HG03095 (cell line): ENCODE measurements around the gene FSTL4.

Experiments
- ATAC-seq: cut with Tn5 transposase; IDR thresholded peaks from one replicate; pipeline ENCODE4 v1.9.1; 2021; ENCODE audit warnings: moderate library complexity; ENCODE audit not compliant: unreplicated experiment

FSTL4 gene

DNA sequence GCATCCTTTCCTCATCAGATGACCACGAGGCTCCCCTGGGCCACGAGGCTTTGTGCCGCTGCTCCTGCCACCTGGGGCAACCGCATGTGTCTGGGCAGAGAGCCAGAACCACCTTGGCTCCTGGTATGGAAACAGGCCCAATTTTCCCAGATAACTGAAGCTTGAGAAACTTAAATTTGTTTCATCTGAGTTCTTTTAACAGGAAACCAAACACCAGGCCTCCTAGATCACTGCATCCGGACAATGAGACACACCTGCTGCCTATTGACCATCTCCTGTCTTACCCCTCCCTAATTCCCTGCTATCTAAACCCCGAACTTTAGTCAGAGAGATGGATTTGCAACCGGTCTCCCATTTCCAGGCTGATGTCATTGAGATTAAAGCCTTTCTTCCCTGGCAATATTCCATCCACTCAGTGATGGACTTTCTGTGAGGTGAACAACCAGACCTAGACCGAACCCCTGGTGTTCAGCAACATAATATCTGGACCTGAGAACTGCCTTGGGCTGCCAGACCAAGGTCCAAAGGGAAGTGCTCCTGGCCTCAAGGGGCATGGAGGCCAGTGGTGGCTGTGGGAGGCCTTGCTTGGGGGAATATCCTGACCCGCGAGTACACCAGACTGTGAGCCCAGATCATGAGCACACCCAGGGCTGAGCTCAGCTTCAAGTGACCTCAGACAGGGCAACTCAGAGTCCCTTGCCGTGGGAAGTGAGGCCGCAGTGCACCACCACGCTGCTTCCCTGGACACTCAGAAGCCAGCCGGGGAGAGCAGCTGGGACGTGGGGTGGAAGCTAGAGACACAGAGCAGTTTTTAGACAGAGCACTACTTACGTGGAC is 360.8 kb downstream of the FSTL4 start:
- ATAC-seq, result no peak

GRCh38 chr5:133250527-133250926 is 361.8 kb downstream of the FSTL4 start:
- ATAC-seq, result no peak

DNA sequence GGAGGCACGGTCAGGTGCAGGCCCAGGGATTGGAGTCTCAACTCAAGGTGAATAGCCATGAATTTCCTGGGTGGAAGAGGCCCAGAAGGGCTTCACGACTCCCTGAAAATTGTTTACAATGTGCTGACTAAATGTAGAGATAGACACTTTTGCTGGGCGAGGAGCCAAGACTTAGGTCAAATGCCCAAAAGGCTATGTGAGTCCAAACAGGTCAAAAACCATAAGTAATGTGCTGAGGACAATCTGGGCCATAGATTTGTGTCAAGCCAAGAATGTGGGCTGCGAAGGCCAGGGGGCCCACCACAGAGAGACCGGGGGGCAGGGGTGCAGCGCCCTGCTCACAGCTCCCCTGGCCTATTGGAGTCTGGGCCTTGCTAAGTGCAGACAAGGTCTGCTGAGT is 362.7 kb downstream of the FSTL4 start:
- no peak for ATAC-seq

- ATAC-seq, result no peak
Measured at GRCh38 chr5:133247881-133248624, 364.3 kb downstream of the FSTL4 start.

DNA sequence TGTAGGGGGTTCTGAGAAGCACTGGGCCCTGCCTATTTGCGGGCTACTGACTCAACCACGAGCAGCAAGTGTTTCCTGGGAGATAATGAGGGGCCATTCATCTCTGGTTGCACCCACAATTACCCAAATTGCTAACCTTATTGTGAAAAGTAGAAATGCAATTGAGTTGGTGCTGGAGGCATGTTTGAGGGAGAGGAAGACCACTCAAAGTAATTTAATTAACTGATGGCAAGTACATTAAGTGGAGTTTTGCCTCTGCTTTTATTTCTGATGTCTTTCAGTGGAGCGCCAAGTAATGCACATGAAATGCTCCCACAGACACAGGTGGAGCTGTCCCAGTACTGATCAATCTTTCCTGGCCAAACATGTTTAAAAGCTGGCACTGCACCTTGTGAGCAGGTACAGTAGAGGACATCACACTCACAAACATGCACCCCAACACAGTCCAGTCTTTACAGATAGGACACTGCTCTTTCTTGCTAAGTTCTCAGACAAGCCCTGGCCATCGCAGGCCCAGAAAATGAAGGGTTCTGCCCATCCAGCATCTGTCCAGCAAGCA is 365.1 kb downstream of the FSTL4 start:
- no peak for ATAC-seq

- ATAC-seq, result no peak
Measured at GRCh38 chr5:133246376-133247150, 365.8 kb downstream of the FSTL4 start.

- no peak for ATAC-seq
Measured at GRCh38 chr5:133246053-133246370, 366.3 kb downstream of the FSTL4 start.

DNA sequence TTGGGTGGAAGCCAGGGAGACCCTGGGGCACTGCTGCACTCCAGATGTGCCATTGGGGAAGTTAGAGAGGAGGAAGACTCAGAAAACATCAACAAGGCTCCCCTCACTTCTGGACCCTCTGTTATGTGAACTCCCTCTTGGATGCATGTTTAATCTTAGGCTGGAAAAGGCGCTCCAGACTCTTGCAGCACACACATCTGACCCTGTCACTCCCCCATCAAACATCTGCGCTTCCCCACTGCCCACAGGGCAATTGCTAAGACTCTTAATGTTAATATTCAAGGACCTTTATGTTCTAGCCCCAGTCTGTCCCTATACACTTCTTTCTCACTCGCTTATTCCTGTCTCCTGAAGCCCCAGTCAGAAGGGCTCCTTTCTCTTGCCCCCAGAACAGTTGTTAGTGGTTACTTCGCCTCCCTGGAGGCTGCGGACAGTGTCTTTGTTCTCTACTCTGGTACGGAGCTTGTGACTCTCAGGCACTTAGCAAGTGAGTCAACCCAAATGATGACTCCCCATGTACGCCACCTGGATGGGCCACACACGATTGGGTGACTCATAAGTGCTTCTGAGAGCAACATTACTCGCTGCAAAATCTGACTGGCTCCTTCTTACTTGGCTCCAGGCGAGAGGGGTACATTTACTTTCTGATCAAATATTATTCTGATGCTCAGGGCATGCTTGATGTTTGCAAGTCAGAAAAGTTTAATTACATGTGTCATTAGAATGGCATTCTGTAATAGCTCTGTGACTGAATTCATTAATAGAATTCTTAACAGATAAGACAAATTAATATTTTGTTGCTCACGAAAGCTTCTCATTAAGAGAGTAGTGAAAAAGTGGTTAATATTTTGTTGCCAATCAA is 366.9 kb downstream of the FSTL4 start:
- ATAC-seq, result no peak

DNA sequence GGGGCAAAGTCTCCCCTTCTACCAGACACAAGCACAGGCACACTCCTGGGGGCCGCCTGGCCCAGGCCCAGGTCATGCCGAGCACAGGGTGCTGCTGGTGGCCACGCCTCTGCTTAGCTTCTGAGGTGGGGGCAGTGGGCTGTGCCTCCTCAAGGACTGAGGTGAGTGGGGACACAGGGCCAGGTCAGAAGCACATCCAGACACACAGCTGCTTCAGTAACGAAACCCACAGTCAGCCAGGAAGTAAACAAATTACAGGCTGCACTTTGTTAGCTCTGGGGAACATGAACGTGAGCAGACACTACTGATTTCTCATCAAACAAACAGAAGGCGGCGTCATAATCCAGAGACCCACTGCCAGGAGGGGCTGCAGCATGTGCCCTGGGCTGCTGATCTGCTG is 368.1 kb downstream of the FSTL4 start:
- ATAC-seq, result peak; percentile 46

- no peak for ATAC-seq
Measured at GRCh38 chr5:133243196-133243595, 369.1 kb downstream of the FSTL4 start.

GRCh38 chr5:133242221-133242835 is 370.0 kb downstream of the FSTL4 start:
- ATAC-seq, result peak; percentile 45

DNA sequence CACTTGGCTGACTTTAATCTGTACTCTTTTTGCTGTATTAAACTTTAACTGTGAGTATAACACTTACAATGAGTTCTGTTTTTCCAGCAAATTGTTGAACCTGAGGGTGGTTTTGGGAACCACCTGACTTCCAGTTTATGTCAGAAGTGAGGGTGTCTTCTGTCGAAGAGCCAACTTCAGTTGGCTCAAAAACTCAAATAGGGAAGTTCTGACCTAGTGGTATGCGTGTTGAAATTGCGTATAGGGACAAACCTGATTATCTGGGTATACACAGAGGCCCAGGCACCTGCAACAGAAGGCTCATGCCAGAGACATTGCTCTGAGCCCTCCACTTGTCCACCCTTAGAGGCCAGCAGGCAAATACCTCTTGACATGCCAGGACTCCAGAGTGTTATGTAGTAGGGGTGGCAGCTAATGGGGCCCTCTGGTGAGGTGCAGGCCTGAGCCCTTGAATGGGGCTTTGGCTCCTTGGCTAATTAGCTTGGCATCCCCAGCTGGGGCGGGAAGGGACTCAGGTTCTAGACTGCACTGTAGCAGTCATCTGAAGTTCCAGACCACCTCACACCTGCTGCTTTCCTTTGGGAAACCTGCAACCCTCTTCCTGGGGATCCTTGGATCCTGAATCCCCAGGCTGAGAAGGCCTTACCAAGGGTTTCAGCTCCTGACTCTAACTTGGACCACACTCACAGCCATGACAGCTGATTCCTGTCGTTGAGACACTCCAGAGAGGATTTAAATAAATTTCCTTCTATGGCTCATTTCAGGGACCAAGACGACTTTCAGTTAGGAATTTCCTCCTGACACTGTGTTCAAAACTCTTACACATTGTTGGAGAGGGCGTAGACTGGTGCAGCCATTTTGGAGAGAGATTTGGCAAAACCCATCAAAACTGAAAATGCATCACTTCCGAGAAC is 370.9 kb downstream of the FSTL4 start:
- ATAC-seq, result no peak

- peak; percentile 45 for ATAC-seq
Measured at GRCh38 chr5:133240425-133241091, 371.8 kb downstream of the FSTL4 start.

- no peak for ATAC-seq
Measured at GRCh38 chr5:133238426-133239205, 373.7 kb downstream of the FSTL4 start.

DNA sequence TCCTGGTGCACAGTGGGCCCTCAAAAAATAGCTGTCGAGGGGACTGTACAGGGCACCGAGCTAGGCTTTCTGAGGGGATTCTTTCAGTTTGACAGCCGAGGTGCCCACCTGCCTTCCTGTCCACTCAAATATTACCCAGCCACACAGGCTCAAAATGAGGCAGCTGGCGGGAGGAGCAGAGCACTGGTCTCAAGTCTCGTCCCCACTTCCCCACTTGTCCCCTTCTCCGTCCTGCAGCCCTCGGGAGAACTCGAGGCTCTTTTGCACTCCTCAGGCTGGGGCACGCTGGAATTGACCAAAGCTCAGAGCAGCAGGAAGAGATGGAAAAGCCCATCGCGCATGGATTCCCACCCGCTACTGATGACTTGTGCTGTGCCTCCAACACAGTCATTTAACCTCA is 375.4 kb downstream of the FSTL4 start:
- ATAC-seq, result no peak

- no peak for ATAC-seq
Measured at GRCh38 chr5:133236541-133236951, 375.8 kb downstream of the FSTL4 start.

DNA sequence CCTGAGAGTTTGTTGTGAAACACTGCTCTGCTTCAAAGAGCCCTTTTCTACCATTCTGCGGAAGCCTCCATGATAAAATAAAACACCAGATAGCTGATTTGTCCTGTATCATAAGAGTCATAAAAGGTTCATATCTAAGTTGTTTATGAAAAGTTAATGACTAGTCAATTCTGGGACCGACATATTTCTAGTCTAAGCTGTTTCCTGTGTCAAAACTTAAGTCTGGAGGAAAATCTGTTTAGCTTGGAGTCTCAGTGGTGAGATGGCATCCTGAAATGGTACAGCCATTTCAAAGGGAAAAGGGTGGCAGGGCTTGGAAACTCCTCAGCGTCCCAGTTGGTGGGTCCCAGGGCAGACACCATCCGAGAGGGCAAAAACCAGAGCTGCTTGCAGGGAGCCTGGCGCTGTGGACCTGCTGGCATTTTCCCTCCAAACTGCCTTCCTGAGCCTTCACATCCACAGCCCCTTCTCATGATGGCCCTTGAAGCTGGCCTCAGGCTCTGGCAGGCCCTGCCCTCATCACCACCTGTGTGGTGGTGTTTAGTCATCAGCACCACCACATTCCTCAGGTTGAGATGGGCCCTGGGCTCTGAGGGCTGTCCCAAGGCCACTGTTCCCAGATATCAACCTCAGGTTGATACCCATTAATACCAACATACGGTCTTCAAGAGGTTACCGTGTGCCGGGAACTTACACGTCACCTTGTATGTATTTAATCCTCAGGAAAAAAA is 376.5 kb downstream of the FSTL4 start:
- no peak for ATAC-seq
